Neural cell (in vitro differentiated cells): Measurements from ENCODE around the gene SMARCC1.

Experiments
- EP300 ChIP-seq: fragments of 450-650 bp; conservative IDR thresholded peaks from 2 replicates; pipeline ENCODE4 v1.6.1; 2014; ENCODE audit warnings: antibody characterized with exemption, mild to moderate bottlenecking, moderate library complexity; ENCODE audit not compliant: poor library complexity, severe bottlenecking
- EZH2 ChIP-seq: fragments of 200-600, 300-800 bp; shearing (Covaris generic), sonication (generic); IDR thresholded peaks from 2 replicates; pipeline ENCODE4 v1.6.1; 2014; ENCODE audit warnings: antibody characterized with exemption, low read length, borderline replicate concordance, mild to moderate bottlenecking; ENCODE audit not compliant: insufficient read depth, poor library complexity, severe bottlenecking
- POLR2AphosphoS5 ChIP-seq: IDR thresholded peaks from 2 replicates; pipeline ENCODE4 v1.6.1; 2012
- REST ChIP-seq: IDR thresholded peaks from 2 replicates; pipeline ENCODE4 v1.6.1; 2012; ENCODE audit warnings: borderline replicate concordance
- TAF1 ChIP-seq: IDR thresholded peaks from 2 replicates; pipeline ENCODE4 v1.6.1; 2012; ENCODE audit warnings: low read depth
- TF ChIP-seq, protein P1 (sequence below): fragments of 450-650 bp; IDR thresholded peaks from 2 replicates; pipeline ENCODE4 v1.5.1; 2014; ENCODE audit warnings: antibody characterized with exemption, mild to moderate bottlenecking, moderate library complexity; ENCODE audit not compliant: poor library complexity, severe bottlenecking

GRCh38 chr3:47758261-47759025, 23.2 kb downstream of the SMARCC1 start:
- TF ChIP-seq REST (no peak), EP300 (no peak), POLR2AphosphoS5 (no peak), EZH2 (no peak), TAF1 (no peak)
- TF ChIP-seq, protein P1, sequence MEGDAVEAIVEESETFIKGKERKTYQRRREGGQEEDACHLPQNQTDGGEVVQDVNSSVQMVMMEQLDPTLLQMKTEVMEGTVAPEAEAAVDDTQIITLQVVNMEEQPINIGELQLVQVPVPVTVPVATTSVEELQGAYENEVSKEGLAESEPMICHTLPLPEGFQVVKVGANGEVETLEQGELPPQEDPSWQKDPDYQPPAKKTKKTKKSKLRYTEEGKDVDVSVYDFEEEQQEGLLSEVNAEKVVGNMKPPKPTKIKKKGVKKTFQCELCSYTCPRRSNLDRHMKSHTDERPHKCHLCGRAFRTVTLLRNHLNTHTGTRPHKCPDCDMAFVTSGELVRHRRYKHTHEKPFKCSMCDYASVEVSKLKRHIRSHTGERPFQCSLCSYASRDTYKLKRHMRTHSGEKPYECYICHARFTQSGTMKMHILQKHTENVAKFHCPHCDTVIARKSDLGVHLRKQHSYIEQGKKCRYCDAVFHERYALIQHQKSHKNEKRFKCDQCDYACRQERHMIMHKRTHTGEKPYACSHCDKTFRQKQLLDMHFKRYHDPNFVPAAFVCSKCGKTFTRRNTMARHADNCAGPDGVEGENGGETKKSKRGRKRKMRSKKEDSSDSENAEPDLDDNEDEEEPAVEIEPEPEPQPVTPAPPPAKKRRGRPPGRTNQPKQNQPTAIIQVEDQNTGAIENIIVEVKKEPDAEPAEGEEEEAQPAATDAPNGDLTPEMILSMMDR, result no peak
